GM18499 (cell line): ENCODE measurements around the gene DACT2.
"Not testable (repeated sequence)": the region's sequence is repeated elsewhere in the genome, so short reads cannot be mapped to it uniquely, and the experiment has no call there.

Experiments used
- ATAC-seq: cut with Tn5 transposase; IDR thresholded peaks from one replicate; pipeline ENCODE4 v1.9.1; 2021; ENCODE audit warnings: moderate number of reproducible peaks; ENCODE audit not compliant: insufficient read depth, unreplicated experiment

DACT2 gene

DNA sequence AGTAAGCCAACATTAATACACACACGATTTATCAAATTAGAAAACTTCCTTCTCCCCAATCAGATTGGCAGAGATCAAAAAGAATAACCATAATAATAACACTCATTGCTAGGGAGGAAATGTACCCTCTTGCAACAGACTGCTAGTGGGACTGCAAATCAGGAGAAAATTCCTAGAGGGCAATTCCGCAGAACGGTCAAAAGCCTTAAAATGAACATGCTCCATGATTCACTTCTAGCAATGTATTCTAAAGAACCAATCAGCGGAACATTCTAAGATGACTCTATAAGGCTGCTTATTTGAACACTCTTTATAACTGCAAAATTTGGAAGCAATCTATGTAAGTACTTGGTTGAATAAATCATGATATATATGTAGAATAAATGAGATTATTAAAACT, 8.5 kb upstream of the DACT2 start:
- no peak for ATAC-seq

DNA sequence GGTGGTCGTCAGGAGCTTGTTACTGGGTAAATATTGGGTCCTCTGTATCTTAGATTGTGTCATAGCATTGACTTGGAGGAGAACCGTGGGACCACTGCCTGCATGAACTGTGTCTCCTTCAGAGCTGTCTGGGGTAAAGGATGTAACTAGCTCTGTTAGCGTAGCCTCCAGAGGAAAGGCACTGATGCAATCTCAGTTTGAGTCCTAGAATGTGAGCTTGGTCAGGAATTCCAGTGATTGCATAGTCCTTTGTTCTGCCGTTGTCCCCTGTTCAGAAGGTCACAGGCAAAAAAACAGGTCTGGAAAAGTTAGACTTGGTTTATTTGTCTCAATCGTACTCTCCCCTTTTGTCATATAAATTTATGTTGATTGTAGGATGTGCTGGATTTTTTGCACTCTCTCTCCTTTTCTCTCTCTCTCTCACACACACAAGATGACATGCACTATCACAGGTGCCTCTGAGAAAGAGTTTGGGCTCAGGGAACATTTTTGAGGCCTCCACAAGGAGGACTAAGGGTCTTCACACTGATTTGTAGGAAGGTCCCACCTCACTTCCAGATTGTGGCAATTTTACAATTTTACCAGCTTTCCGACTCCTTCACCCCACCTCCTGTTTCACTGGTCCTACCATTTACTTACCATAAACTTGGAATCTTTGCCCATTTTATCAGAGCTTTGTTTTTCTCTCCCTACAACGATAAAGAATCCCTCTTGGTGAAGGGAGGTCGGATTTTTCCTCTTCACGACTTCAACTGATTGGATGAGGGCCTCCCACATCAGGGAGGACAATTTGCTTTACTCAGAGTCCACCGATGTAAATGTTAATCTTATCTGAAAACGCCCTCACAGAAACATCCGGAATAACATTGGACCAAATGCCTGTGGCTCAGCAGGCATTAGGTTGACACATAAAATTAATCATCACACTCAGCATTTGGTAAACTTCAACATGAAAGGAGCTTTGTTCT, 7.0 kb upstream of the DACT2 start:
- ATAC-seq = no peak

DNA sequence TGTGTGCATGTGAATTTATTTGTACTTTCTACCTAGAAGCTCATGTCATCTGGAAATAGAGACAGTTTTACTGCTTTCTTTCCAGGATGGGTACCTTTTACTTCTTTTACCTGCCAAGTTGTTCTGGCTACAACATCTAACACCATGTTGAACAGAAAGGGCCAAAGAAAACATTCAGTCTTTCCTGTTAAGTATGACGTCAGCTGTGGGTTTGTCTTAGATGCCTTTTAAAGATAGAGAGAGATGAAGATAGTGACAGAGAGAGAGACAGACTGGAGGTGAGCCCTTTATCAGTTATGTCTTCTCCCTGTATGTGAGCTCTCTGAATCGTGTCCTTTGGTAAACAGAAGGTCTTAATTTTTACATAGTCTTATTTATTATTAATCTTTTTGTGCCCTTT, 3.4 kb upstream of the DACT2 start:
- no peak for ATAC-seq

DNA sequence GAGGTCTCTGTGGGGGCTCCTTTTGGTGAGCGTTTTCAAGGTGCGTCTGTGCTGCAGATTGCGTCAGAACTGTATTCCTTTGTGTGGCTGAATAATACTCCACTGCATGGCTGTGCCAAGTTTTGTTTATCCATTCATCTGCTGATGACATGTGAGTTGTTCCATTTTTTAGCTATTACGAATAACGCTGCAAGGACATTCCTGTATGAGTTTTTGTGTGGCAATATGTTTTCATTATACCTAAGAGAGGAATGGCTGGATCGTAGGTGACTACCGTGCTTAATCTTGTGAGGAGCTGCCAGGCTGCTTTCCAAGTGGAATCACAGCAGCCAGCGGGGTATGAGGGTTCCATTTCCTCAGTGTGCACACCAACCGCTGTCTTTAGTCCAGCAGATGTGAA, 1.1 kb upstream of the DACT2 start:
- no peak for ATAC-seq

DNA sequence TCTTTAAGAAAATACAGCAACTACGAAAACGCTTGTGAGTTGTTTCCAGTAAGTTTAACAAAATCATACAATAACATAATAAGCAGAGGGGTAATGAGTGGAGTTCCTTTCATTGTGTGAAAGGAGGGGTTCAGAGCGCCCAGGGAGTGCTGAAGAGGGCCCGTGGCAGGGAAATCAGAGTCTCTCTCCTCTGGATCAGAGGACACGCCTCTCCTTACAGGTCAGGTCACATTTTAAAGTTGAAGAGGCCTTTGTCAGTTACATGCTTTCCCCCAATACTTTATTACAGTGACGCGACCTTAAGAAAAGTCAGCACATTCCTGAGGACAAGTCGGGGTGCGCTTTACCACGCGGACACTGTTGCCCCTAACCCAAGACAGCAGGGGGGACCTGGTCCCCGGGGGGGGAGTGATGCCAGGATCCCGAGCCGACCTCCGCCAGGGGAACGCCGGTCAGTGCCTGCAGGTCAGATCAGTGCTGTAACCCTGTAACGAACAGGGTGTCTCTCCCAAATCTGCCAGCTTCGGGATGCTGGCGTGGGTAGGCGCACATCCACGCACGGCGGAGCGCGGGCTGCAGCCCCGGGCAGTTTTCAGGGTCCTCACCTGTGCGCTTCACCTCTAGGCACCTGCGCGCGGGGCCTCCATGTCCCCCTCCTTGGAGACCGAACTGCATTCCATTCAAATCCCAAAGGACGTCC, 848 bp downstream of the DACT2 start:
- ATAC-seq = no peak

DNA sequence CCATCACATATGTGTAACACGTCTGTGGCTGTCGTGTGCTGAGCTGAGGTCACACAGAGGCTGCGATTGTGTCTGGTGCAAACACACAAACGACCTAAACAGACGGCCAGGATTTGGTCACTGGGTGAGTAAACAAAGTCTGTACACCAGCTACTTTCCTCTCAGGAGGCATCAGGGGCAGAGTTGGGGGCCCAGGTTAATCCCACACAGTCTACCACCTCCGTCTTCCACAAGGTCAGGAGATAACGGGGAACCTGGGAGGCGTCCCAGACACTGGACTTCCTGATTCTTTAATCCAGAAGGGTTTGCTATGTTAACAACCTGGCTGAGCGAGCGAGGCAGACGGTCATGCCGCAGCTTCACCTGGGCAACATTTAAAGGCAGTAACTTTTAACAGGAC, 1.5 kb downstream of the DACT2 start:
- ATAC-seq = no peak

DNA sequence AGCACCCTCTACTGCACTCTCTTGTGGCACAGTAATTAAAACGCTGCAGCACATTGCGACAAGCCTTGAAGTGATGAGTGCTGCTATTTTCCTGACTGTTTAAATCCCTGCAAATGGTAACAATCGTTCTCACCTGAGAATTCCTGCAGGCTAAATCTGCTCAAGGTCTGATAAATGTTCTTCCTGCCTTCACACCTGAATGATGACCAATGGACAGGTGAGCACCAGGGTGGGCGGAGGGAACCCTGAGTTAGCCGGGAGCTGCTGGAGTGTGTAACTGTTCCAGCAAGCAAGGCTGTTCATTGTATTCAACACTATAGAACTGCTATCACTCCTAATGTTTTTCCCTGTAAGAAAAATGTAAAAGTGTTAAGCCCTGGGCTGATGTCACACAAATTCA, 4.0 kb downstream of the DACT2 start:
- ATAC-seq = no peak

DNA sequence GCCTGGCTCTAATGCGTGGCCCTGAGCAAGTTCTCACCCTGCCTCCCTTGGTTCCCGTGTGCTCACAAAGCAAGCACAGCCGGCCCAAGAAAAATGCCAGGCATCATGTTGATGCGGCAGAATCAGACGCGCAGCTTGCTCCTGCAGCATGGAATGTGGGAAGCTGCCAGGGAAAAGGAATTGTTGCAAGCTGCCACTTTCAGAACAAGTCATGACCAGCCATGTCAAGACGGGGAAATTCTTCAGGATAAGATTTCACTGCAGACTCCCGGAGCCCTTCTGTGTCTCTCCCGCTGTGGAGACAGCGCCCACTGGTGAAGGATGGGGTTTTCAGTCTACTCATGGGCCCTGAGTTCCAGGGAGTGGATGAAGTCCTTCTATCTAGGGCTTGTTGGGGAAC, 4.6 kb downstream of the DACT2 start:
- ATAC-seq = no peak

DNA sequence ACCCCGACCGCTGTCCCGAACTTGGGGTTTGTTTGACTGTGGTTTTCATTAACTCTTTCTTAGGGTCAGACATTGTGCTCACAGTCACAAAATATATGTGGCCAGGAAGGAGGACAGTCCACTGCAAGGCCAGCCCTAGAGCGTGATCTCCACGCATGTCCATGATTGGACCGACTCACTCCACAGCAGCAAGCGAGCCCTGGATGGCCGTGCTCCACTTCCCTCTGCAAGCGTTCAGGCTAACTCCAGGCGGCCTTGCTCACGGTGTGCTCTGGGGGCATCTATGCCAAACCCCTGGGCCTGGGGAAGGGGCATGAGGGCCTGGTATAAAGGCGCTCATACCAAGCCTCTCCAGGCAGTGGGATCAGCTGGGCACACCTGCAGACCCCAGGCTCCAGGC, 5.6 kb downstream of the DACT2 start:
- no peak for ATAC-seq

DNA sequence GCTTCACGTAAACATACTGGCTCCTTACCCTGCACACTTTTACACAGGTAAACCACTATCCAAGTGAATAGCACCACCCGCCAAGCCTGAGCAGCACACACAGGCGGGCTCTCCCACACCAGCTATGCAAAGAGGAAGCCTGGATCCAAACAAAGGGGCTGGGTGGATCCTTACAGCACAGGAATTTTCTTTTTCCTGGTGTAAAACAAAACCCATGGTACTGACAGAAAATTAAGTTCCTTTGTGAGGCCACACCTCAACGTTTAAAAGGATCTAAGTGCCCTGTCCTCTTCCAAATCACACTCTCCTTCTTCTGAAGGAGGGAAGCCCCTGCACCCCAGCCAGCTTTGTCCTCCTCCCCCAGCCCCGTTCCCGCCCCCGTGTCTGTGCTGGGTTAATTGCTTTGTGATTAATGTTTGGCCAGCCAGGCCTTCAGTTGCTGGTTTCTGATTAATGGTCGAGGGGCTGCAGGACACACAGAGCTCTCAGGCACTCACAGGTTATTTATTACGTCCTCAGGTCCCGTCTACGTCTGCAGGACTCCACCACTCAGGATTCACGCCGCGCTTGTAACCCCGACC, 6.1 kb downstream of the DACT2 start:
- no peak for ATAC-seq

DNA sequence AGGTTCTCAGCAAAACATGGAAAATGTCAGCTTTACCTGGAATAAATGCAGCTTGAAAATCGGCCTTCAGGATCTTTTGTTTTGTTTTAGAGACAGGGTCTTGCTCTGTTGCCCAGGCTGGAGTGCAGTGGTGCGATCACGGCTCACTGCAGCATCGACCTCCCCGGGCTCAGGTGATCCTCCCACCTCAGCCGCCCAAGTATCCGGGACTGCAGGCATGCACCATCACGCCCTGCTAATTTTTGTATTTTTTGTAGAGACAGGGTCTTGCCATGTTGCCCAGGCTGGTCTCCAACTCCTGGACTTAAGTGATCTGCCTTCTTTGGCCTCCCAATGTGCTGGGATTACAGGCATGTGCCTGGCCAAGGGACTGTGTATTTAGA, 7.5 kb downstream of the DACT2 start:
- not testable (repeated sequence) for ATAC-seq

DNA sequence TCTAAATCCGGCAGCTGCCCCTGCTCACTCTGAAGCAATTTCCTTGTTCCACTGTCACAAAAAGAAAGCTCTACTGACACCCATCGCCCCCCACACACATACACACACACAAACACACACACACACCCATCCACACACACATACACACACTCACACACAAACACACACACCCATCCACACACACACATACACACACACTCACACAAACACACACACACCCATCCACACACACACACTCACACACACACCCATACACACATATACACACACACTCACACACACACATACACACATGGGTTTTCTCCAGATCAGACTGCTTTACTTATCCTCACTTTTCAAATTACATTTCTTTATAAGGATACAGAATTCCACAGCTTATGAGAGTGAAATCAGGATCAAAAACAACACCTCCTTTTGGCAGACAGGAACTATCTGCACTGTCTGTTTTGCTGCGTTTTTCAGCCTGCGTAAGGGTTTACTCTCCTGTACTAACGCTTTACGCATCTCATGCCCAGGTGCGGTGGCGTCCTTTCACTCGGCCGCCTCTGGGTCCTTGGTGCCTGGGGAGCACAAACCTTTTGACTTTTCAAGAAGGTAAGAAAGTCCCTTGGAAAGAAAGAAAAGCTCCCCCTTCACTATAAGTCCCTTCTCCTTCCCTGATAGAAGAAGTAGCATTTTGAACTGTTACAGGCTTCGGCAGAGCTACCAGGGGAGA, 8.0 kb downstream of the DACT2 start:
- ATAC-seq = no peak

DNA sequence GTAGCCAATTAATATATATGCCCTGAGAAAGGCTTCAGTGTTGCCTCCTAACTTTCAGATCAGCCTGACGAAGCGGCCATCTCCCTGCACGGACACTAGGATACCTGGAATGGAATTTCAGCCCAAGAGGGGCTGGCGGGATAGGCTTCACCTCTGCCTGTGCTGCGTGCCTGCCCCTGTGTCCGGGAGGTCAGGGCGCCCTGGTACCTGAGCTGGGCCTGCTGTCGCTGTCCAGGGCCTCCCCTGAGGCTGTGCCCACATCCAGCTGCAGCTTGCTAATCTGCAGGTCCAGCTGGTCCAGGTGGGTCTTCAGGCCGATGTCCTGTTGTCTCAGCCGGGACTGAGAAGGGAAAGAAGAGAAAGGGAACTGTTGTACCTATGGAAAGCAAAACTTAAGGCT, 8.6 kb downstream of the DACT2 start:
- no peak for ATAC-seq

DNA sequence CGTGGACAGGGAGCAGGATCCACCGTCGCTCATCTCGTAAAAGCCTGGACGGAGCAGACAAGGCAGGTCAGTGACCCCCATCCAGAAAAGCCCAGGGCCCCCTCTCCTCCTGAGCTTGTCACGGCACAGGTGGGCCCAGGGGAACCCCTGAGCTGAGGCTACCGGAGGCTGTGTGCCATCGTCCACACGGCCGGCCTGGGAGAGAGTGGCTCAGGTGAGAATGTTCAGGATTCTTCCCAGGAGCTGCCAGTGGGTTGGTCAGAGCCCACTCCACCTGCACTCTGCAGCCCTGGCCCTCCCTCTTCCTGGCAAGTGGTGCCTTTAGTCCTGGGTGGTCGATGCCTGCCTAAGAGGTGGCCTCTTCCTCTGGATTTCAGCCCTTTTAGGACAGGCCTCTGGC, 9.2 kb downstream of the DACT2 start:
- ATAC-seq = no peak

DNA sequence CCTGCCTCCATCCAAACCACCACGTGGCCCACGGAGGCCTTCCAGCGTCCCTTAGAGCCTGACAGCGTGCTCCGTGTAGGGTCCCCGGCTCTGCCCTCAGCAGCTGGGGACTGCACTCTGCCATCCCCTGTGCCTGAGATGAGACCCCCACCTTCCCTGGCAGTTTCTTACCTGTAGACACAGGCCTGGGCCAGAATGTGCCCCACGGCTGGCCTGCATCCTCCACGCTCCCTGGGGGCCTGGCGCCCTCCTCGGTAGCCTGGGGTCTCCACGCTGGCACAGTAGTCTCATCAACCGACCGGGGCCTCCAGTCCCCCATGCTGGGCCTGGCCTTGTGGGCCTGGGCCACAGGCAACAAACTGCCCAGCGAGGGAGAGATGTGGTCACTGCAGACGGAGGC, 9.6 kb downstream of the DACT2 start:
- no peak for ATAC-seq

DNA sequence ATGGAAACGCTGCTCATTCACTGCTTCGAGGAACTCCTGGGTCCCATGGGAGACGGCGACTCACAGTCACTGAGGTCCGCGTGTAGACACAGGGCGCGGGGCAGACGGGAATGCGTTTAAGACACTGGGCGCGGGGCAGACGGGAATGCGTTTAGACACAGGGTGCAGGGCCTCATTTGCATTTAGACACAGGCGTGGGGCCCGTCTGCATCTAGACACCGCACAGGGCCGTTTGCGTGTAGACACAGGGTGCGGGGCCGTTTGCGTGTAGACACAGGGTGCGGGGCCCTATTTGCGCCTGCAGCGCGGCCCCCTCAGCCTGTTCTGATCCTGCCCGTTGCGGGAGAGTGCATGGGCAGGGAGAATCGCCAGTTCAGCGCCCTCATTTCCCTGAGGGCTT, 10.4 kb downstream of the DACT2 start:
- no peak for ATAC-seq

DNA sequence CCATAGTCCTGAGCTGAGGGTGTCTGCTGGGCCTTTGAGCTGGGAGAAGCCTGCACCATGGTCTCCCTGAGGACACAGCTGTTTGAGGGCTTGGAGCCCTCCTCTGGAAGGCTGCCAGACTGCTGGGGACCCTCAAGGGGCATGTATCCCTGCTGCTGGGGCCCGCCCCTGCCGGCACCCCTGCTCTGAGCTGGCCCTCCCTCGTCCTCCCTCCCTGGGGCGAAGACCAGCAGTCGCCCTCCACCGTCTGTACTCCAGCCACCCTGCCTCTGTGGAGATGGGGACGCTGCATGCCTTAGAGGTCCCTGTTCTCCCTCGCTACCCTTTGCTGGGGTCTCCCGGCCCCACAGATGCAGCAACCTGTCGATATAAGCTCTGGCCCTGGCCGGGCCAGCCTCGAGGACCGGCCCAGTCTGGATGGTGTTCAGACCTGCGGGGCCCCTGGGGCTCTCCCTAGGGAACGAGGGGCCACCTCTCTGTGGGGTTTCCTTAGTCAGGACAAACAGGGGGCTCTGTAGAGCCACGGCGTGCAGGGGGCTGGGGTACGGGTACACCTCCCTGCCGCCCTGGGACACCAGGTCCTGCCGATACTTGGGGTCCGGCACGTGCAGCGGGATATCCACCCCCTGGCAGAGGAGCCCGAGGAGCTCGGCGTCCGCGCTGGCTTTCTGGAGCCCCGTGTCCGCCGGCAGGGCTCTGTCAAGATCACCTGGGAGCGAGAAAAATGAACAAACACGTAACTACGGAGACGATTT, 11.0 kb downstream of the DACT2 start:
- no peak for ATAC-seq

DNA sequence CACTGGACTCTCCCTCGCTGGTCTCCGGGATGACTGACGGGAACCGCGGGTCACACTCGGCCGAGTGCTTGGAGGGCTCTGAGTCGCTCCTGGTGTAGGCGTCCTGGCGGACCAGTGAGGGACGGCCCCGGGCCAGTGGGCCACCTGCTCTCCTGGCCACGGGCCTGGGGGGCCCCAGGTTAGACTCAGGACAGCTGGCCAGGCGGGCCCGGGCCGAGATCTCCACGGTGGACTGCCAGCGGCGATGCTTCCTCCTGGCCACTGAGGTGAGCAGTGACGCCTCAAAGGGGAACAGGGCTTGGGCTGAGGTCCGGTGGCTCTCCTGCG, 11.9 kb downstream of the DACT2 start:
- ATAC-seq = no peak

DNA sequence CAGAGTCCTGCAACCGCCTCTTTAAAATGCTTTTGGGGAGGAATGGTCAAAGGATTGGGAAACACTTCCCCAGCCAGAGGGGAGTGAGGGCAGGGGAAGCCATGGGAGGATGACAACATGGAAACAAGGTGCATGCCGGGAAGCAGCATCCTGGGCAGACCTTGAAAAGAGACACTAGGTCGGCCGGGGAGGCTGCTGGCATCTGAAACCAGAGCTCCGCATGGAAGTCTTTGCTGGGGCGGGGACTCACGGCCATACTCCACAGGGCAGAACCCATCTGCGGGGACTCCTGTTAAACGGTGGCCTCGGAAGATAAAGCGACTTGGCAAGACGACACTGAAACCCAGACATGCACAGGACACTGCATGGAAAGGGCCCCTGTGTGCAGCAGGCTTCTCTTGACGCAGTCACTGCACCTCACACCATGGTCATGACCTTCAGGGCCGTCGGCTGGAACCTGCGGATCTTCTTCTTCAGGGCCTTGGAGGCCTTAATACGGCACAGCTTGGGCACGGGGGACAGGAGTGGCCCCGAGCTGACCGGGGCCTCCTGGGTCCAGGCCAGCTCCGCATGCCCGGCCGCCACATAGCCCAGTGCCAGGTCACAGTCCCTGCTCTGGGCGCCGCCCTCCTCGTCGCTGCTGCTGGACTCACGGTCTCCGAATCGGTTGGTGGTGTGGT, 12.4 kb downstream of the DACT2 start:
- no peak for ATAC-seq

DNA sequence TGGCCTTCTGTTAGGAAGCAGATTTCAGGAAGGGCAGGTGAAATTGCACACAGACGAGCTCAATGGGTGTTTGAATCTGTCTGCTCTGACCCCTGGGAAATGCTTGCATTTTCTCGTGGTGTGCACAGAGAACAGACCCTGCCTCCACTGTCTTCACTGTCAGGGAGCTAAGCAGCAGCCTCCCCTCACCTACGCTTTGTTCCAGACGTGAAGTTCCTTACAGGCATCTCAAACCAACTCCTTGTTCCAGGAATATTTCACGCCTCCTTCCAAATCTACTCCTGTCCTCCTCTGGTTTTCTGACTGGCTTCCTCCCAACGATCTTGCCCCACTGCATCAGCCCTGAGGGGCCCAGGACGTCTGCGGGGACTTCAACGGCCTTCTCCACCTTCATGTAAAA, 13.7 kb downstream of the DACT2 start:
- no peak for ATAC-seq
